Activated gamma-delta T cell (primary cell): ENCODE measurements around the gene MEIOSIN.
"Not testable (repeated sequence)": the region's sequence is repeated elsewhere in the genome, so short reads cannot be mapped to it uniquely, and the experiment has no call there.

Experiments
- DNase-seq: peaks from one replicate; lab custom pipeline; 2025; lab: John Stamatoyannopoulos, UW
- total RNA-seq, 2 donors: gene quantifications; one replicate each; lab custom pipeline; 2026; lab: John Stamatoyannopoulos, UW

MEIOSIN gene, protein sequence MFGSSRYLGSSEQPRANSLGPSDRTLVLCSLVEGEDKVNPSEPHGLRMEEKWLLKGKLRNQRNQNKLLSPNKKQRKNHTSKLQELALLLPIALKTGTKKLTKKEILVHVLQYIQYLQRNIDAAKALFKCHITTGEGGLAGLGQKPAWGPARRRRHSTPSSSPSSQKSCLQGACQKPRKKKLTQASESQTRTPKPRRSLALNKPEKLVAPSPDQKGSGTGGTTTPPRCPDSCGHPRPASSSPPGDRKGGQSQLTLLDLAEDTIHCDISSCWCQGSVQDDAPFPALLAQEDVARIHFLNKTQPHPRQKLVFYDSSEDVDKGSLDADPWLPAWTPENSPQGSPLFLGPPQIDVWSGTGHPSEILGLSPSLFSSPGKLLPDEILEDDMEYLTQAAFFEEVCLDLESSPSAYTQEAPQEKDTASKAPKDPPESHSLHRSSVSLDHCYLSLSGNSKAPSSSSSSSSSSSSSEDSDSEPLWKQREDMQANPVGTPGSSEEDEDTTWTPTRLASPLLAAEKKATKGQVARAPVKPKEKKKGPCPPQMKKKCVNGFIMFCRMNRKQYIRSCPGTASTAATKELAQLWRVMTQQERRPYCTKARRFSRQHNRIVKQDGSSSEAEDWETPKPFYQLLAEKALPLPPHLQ
- 0 reads per million in 2 donors for total RNA-seq

DNA sequence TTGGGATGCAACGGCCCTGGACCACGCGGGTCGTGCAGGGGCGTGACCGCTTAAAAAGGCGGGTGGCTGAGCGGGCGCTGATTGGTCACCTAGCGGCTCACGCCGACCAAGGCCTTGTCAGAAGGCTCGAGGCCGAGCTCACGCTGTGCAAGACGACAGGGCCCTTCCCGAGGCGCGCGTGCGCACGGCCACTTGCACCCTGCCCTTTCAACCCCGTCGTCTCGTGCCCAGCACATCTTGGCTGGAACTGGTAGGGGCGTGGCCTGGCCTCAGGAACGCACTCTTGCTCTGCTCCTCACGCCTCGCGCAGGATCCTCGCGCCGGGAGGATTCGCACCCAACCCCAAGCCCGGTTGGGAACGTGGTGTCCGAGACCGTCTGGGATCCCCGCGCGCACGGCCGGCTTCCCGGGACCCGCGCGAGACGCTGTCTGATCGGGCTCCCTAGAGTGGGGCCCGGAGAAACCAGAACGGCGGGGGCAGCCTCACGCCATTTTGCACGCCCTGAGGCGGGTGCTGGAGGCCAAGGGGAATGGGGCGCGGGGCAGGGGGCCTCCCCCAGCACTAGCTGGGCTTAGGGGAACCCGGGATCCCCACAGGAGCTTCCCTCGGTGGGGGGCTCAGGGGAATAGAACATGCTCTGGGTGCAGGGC, at the start of gene MEIOSIN:
MEIOSIN (plus strand) TSS at position 280 of the 651 bp plus-strand sequence. CDS start 1,938 bp downstream, outside the sequence.
- no peak for DNase-seq

DNA sequence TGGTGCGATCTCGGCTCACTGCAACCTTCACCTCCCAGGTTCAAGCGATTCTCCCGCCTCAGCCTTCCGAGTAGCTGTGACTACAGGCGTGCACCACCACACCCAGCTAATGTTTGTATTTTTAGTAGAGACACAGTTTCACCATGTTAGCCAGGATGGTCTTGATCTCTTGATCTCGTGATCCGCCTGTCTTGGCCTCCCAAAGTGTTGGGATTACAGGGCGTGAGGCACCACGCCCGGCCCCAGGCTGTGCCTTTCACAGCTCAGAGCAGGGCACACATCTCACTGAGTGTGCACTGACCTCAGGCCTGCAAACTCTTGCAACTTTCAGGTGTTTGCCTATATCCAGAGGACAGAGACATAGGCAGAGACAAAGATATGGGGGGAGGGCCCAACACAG, 48.2 kb upstream of the MEIOSIN start:
- DNase-seq: not testable (repeated sequence)

DNA sequence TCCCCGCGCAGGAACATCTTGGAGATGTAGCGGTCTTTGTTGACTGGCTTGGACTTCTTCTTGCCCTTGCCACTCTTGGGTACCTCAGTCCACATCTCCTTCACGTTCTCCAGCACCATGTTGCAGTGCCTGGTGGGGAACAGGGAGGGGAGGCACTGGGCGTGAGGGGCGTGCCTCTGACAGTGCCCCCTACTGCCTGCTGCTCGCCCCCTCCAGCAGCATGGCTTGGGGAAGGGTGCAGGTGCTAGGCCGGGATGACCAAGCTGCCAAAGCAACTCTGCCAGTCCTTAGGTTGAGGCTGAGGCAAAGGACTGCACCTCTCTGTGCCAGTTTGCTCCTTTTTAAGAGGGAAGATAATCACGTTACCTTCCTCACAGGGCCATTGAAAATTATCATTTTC, 45.6 kb upstream of the MEIOSIN start:
- DNase-seq: no peak

DNA sequence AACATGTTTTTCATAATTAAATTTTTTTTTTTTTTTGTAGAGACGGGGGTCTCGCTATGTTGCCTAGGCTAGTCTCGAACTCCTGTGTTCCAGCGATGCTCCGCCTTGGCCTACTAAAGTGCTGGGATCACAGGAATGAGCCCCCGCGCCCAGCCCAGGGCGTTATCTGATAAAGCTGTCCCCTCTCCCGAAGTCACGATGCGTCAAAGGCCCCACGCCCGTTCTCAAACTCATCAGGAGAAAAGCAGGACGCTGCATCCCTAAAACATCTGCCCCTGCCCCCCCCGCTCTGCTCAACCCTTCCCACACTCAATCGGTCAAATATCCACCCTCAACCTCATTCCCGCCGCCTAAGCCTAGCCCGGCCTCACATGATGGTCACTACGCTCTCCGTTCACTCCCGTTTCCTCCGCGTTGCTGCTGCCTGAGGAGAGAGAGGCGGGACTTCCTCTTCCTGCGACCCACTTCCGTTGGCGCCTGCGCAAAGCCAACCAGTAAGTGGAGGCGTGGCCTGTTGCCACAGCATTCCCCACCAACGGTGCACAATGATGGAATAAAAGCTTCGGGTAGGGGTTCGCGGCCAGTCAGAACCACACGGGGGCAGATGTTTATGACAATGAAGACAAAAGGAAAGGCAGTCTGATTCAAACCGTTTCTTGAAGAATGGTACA, 41.6 kb upstream of the MEIOSIN start, which contains the start of gene SNRPD2:
SNRPD2 (minus strand) TSS at position 438 of the 671 bp plus-strand sequence; CDS start at position 373, 65 bp downstream.
- DNase-seq: peak; percentile 73

DNA sequence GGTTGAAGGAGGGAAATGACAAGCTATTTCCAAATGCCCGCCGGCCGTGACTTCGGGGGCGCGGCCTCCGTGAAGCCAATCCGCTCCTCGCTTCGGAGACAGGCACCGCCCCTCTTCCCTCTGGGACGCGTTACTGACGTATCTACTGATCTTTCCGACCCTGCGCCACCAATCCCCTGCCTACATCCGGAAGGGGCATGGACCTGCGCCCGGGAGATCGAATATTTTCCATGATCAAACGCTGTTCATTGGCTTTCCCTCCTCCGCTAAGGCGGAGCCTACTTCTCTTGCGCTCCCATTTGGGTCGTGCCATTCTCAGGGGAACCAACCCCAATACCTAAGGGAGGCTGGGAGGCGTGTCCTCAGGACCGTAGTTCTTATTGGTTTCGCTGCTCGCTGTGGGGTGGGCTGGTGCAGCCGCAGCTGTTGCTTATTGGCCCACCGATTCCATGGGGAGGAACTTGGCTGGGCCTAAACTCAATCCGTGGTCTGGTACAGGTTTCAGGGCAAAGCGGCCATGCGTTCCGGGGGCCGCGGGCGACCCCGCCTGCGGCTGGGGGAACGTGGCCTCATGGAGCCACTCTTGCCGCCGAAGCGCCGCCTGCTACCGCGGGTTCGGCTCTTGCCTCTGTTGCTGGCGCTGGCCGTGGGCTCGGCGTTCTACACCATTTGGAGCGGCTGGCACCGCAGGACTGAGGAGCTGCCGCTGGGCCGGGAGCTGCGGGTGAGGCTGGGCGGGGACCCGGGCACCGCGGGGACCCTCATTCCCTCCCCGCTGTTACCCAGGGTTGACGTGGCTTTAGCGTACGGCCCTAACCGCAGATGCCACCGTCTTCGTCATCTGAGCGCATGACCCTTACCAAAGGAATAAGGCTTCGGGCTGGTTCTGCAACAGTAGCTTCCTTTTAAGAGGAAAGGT, 40.8 kb upstream of the MEIOSIN start, which contains the start of gene QPCTL:
QPCTL (plus strand) TSS at position 480 of the 919 bp plus-strand sequence; CDS start at position 518, 38 bp downstream.
- DNase-seq: peak; percentile 75

DNA sequence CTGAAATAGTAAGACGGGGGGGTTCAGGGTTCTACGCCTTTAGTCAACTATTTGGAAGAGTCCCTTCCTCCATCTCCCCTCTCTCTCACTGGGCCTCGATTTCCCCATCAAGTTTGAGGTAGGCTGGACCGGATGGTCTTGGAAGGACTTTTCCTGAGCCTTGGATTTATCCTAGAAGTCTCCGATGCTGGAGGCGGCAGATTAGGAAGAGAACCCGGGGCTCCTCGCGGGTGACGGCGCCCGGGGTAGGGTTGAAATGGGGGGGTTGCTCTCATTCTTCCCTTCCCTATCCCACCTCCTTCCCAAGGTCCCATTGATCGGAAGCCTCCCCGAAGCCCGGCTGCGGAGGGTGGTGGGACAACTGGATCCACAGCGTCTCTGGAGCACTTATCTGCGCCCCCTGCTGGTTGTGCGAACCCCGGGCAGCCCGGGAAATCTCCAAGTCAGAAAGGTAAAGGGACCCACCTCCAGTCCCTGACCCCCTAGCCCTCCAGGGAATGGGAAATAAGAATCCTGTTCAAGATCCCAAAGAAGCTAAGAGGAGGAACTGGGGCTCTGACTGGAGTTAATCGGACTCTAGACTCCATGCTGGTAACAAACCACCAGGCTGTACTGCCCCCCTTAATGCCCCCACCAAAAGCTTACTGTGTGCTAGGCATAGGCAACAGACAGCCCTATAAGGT, 40.0 kb upstream of the MEIOSIN start:
- no peak for DNase-seq

DNA sequence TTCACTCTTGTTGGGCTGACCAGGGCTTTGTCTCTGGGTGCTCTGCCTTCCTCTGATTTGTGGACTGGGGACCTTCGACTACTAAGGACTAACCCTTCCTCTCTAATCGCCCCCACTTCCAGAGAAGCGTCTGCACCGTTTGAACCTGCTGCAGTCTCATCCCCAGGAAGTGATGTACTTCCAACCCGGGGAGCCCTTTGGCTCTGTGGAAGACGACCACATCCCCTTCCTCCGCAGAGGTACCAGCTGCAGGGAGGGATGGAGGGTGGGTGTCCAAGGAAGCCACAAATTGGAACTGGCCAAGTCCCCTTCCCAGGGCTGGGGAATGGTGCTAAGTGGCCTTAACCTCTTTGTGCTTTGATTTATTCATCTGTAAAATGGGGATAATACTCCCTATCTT, 31.6 kb upstream of the MEIOSIN start:
- DNase-seq: no peak

DNA sequence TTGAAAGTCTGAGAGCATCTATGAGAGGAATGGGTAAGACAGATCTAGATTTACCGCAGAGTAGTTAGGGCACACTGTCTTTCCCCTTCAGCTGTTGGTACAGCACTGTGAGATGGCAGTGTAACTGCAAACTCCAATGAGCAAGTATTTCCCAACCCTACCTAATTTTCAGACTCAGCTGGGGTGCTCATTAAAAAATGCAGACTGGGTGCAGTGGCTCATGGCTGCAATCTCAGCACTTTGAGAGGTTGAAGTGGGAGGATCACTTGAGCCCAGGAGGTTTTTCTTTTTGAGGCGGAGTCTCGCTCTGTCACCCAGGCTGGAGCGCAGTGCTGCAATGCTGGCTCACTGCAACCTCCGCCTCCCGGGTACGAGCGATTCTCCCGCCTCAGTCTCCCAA, 28.1 kb upstream of the MEIOSIN start:
- DNase-seq: no peak

DNA sequence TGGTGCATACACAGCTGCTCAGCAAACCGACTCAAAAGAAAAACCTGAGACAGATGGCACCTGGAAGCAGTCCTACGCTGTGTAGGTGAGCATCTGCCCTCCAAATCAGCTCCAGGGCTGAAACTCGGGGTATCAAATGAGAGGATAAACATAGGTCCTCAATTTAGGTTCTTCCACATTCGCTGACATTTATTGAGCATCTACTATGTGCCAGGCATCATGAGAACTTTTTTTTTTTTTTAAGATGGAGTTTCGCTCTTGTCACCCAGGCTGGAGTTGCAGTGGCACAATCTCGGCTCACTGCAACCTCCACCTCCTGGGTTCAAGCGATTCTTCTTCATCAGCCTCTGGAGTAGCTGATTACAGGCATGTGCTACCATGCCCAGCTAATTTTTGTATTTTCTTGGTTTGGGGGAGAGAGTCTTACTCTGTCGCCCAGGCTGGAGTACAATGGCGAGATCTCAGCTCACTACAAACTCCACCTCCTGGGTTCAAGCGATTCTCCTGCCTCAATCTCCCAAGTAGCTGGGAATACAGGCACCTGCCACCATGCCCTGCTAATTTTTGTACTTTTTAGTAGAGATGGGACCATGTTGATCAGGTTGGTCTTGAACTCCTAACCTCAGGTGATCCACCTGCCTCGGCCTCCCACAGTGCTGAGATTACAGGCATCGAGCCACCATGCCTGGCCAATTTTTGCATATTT, 27.4 kb upstream of the MEIOSIN start:
- no peak for DNase-seq

DNA sequence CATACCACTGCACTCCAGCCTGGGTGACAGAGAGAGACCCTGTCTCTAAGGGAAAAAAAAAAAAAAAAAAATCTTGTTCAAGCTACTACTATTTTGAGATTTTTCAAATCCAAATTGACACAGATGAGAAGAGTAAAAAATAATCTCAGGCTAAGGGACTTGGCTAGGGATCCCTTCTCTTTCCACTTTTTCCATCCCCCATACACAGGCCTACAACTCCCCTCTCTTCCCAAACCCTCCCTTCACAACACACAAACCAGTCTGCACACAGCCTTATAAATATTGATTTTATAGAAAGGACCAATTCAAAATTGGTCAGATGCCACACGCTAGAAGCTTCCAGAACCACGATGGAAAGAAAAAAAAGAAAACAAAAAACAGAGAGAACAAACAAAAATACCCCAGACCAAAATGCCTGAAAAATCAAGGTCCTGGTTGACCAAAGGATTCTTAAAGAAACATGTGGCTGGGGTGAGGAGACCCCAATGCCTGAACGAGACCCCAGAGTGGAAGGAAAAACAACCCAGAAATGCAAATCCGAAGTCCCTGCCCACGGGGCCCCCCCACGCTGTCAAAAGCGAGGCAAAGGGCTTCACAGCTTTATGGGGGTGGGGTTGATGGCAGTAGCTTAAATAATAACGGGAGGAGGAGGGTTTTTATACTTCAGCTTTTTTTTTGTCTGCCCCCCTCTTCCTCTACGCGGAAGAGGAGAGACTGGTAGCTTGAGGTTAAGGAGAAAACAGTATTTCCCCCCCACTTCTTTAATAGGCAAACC, 22.7 kb upstream of the MEIOSIN start:
- no peak for DNase-seq

DNA sequence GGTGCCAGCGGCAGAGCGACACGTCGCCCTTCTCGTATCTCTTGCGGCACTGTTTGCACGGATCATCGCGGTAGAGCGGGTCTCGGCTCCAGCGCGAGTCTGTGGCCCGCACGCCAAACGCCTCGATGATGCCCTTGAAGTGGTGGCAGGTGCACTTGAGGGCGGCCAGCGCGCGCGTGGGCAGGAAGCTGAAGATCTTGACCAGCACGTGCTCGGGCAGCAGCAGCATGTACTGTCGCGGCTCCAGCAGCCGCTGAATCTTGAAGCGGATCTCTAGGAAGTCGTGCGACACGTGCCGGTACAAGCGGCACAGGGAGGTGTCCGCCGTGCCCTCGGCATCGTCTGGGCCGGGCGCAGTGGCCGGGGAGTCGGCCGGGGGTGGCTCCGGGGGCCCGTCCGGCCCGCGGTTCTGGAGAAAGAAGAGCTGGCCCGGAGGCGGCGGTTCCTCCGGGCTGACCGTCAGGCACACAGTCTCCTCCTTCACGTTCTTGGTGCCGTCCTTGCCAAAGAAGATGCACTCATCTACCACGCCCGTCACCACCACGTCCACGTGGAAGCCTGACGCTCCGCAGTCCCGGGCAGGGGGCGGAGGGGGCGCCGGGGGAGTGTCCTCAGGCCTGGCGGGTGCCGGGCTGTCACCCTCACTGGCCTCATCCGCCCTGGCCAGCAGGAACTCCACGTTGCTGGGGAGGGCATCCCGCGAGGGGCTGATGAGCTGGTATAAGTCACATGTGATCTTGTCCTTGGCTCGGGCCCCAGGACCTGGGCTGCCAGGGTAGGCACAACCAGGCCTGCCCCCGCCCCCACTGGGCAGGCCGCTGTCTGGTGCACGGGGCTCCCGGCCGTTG, 21.2 kb upstream of the MEIOSIN start:
- no peak for DNase-seq

DNA sequence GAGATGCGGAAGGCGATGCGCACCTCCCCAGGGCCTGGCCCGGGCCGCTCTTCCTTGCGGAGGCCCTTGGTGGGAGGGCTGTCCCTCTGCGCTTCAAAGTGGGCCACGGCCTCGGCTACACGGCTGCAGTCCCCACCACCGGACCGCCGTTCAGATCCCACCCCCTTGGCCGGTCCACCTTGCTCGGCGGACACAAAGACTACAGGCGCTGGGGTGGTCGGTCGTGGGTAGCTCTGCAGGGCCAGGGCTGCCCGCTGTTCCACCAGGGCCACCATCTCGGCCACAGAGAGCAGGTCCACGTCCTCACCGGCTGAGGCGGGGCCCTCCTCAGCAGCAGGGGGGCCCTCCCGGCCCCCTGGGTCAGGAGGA, 20.6 kb upstream of the MEIOSIN start:
- DNase-seq: no peak

DNA sequence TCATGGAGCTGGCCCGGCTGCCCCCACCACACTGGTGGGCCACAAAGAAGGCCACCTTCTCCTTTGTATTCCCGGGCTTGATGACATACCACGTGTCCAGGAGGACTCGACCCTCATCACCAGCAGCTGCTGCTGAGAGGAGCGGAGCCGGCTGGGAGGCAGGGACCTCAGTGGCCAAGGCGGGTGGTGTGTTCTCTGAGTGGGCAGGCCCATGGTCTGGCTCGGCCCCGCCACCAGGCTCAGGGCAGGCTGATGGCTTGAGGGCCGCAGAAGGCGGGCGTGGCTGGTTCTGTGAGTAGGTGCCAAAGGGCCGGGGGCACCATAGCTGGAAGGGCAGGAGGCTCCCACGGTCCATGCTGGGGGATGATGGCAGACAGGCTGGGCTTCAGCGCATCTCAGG, 20.1 kb upstream of the MEIOSIN start:
- no peak for DNase-seq

DNA sequence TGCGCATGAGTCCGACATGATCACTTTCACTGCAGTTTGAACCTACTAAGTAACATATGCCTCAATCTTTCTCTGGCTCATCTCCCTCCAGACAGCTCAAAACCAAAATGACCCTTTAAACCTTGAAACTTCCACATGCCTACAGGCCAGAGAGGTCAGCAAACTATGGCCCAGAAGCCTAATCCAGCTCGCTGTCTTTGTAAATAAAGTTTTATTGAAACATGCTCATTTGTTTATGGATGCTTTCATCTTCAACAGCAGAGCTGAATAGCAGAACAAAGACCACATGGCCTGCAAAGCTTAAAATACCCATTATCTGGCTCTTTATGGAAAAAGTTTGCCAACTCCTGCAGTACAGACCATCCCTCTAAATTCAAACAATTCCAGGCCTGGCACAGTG, 18.1 kb upstream of the MEIOSIN start:
- DNase-seq: no peak

DNA sequence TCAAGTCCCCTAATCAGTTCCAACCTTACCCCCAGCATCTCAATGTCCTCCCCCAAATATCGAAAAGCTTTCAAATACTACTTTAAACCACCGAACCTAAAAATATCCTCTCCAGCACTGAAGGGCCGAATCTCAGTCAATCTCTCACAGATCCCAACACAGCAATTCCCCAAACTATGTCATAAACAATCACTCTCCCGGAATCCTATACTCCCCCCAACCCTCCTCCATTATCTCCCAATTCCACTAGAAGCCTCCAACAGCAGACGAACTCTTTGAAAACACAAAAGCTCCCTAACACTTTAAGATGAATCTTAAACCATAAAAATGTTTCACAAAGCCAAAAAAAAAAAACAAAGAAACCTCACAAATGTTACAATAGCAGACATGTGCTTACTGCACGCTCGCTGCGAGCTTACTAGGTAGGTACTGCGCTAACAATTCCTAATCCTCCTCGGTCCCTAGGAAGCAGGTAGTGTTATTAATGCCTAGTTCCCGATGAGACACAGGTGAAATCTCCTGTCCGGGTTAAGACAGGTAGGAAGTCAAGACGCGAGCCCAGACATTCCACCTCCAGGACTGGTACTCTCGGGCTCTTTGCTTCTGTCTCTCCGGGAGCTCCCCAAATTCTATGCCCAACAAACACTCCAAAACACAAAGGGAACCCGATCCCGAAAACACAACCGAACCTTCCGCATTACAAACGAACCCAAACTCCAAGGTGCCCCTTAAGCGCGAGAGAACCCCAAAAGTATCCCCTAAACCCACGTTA, 16.7 kb upstream of the MEIOSIN start:
- no peak for DNase-seq

DNA sequence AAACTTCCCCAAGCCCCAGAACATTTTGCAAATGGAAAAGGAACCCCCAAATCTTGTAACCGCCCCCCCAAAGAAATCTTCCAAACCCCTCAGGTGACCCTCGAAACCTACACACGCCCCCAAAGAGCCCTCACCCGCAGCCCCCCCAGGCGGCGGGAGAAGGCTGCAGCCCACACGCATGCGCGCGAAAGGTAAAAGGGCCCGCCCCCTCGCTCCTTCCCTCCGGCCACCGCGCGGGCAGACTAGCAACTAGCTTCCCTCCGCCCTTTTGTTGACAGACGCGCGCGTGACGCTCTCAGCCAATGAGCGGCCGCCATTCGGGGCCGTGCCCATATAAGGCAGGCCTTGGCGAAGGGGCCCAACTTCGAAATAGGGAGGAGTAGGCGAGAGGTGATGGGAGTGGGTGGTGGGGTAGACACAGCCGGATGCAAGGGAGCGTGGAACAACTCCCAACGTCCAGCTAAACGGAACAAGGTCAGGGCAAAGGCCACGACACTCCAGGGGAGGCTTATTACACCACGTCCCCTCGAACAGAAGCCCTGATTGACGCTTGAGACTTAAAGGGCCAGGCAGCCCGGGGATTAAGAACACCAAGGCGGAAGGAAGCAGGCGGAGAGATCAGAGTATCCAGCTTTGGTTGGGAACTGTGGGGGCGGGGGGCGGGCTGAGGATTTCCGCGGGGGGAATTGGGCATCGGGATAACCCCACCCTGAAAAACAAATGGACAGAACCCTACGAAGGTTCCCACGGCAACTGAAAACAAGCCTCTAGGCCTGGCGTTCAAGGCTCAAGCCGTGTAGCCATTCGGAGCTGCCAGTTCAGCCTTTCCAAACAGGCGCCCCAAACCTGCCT, 15.9 kb upstream of the MEIOSIN start:
- peak; percentile 98 for DNase-seq
